ENCODE measurements around the gene ALDH2.
"Not testable (repeated sequence)": the region's sequence is repeated elsewhere in the genome, so short reads cannot be mapped to it uniquely, and the experiment has no call there.

Gene ALDH2

GRCh38 chr12:111759991-111760390 is 6.7 kb upstream of the ALDH2 start:
- DNase-seq = no peak

- DNase-seq = no peak
Measured at GRCh38 chr12:111761099-111761498, 5.6 kb upstream of the ALDH2 start.

- no peak for DNase-seq
Measured at GRCh38 chr12:111761706-111762105, 5.0 kb upstream of the ALDH2 start.

- DNase-seq = not testable (repeated sequence)
Measured at GRCh38 chr12:111763552-111763951, 3.2 kb upstream of the ALDH2 start.

- no peak for DNase-seq
Measured at GRCh38 chr12:111764120-111764821, 2.5 kb upstream of the ALDH2 start.

GRCh38 chr12:111767362-111768158 is 827 bp downstream of the ALDH2 start:
- no peak for DNase-seq

- DNase-seq = no peak
Measured at GRCh38 chr12:111768159-111768895, 1.6 kb downstream of the ALDH2 start.

GRCh38 chr12:111769599-111769998 is 2.9 kb downstream of the ALDH2 start:
- DNase-seq = no peak

- no peak for DNase-seq
Measured at GRCh38 chr12:111773801-111774551, 7.2 kb downstream of the ALDH2 start.

- no peak for DNase-seq
Measured at GRCh38 chr12:111775205-111776193, 8.8 kb downstream of the ALDH2 start.

GRCh38 chr12:111776836-111777344 is 10.2 kb downstream of the ALDH2 start:
- DNase-seq = no peak

- no peak for DNase-seq
Measured at GRCh38 chr12:111777345-111778045, 10.8 kb downstream of the ALDH2 start.

GRCh38 chr12:111780166-111780565 is 13.4 kb downstream of the ALDH2 start:
- no peak for DNase-seq

GRCh38 chr12:111780615-111781014 is 13.9 kb downstream of the ALDH2 start:
- no peak for DNase-seq

GRCh38 chr12:111781085-111781658 is 14.4 kb downstream of the ALDH2 start:
- no peak for DNase-seq

GRCh38 chr12:111783046-111783445 is 16.3 kb downstream of the ALDH2 start:
- no peak for DNase-seq

- no peak for DNase-seq
Measured at GRCh38 chr12:111784953-111785352, 18.2 kb downstream of the ALDH2 start.

- DNase-seq = no peak
Measured at GRCh38 chr12:111785651-111786050, 18.9 kb downstream of the ALDH2 start.

GRCh38 chr12:111788178-111788654 is 21.5 kb downstream of the ALDH2 start:
- no peak for DNase-seq

- DNase-seq = no peak
Measured at GRCh38 chr12:111789779-111790178, 23.0 kb downstream of the ALDH2 start.

All from stimulated activated naive CD4-positive, alpha-beta T cell treated with Interleukin-2 at 50 U/mL for 16 hours (primary cell).